Upper lobe of right lung (tissue), 1 donor: ENCODE measurements around the gene SLC9A7. TPM values are rescaled to one million over a fixed set of nuclear protein-coding genes. Genes with fewer than 3 reads are reported as not detected.

Source experiments
- ATAC-seq: fragments of 200-7000 bp; cut with Tn5 transposase; one replicate; pipeline ENCODE4 v1.9.1; 2020; ENCODE audit warnings: mild to moderate bottlenecking, moderate library complexity
- DNase-seq: peaks from one replicate; pipeline ENCODE4 v3.0.0-alpha.2; 2020
- H3K27ac ChIP-seq: fragments of 200-600 bp; one replicate; pipeline ENCODE4 v1.8.0; 2022
- H3K27me3 ChIP-seq: fragments of 200-600 bp; one replicate; pipeline ENCODE4 v1.8.0; 2022; ENCODE audit warnings: mild to moderate bottlenecking
- H3K36me3 ChIP-seq: fragments of 200-600 bp; one replicate; pipeline ENCODE4 v1.8.0; 2022
- H3K4me1 ChIP-seq: fragments of 200-600 bp; one replicate; pipeline ENCODE4 v1.8.0; 2022
- H3K4me3 ChIP-seq: fragments of 200-600 bp; one replicate; pipeline ENCODE4 v1.8.0; 2022; ENCODE audit warnings: mild to moderate bottlenecking
- H3K9me3 ChIP-seq: fragments of 200-600 bp; one replicate; pipeline ENCODE4 v1.8.0; 2022
- CTCF ChIP-seq: fragments of 200-600 bp; IDR thresholded peaks from one replicate; pipeline ENCODE4 v1.8.0; 2022; ENCODE audit warnings: antibody characterized with exemption
- intact Hi-C: fragments of 100-400 bp; cut with DNase I; formaldehyde crosslinking; loops from one replicate; pipeline ENCODE4 v1.11.0; 2022
- total RNA-seq: library from RNA; stranded (reverse); fragmentation: NEBNext Ultra II Directional; extraction: Animal tissue kit (Norgen Biotek cat#: 25700); gene quantifications from one replicate; pipeline ENCODE4 v1.2.1, GENCODE V29; 2021
- donor health status: DM: no; HTN: yes; CAD: no; lungs with severe emphysema.

Gene SLC9A7
- total RNA-seq, 1 donor from 2014 or later, result 8.8 TPM

GRCh38 chrX:46715997-46716396, 42.9 kb downstream of the SLC9A7 start:
- ATAC-seq (no peak), DNase-seq (no peak)
- no peaks in the 10 kb centered on the region for H3K27me3 ChIP-seq
- TF ChIP-seq CTCF, result no peak
- no peaks in the 10 kb centered on the region for H3K9me3 ChIP-seq
- H3K36me3 ChIP-seq, result no peaks in the 10 kb centered on the region
- no peaks in the 10 kb centered on the region for H3K4me1 ChIP-seq
- no peak overlapping the region for H3K27ac ChIP-seq
- no peak overlapping the region for H3K4me3 ChIP-seq
- intact Hi-C loops, result no loop called here

- Histone ChIP-seq H3K27me3 (no peaks in the 10 kb centered on the region), H3K27ac (no peak overlapping the region), H3K4me1 (no peaks in the 10 kb centered on the region), H3K36me3 (no peaks in the 10 kb centered on the region), H3K4me3 (no peak overlapping the region), H3K9me3 (no peaks in the 10 kb centered on the region)
- DNase-seq, result no peak
- no peak for TF ChIP-seq CTCF
- no peak for ATAC-seq
- intact Hi-C loops, result no loop called here
These were observed 43.4 kb downstream of the SLC9A7 start for GRCh38 chrX:46715530-46715929.

- no peaks in the 10 kb centered on the region for H3K9me3 ChIP-seq
- ATAC-seq, result no peak
- H3K4me1 ChIP-seq, result no peaks in the 10 kb centered on the region
- no peak for DNase-seq
- TF ChIP-seq CTCF, result no peak
- no peak overlapping the region for H3K27ac ChIP-seq
- intact Hi-C loops, result no loop called here
- H3K27me3 ChIP-seq, result no peaks in the 10 kb centered on the region
- H3K4me3 ChIP-seq, result no peak overlapping the region
- H3K36me3 ChIP-seq, result no peaks in the 10 kb centered on the region
These were observed 45.0 kb downstream of the SLC9A7 start for GRCh38 chrX:46713672-46714490.

- no peaks in the 10 kb centered on the region for H3K27me3 ChIP-seq
These were observed 46.2 kb downstream of the SLC9A7 start for GRCh38 chrX:46712764-46713163.

GRCh38 chrX:46710927-46711623, 47.8 kb downstream of the SLC9A7 start:
- Histone ChIP-seq H3K27me3 (no peaks in the 10 kb centered on the region), H3K4me1 (no peaks in the 10 kb centered on the region), H3K36me3 (no peaks in the 10 kb centered on the region), H3K4me3 (no peak overlapping the region), H3K27ac (no peak overlapping the region), H3K9me3 (no peaks in the 10 kb centered on the region)
- intact Hi-C loops, result no loop called here
- DNase-seq (no peak), ATAC-seq (no peak)
- TF ChIP-seq CTCF, result no peak

More at GRCh38 chrX:46712764-46713163, 46.2 kb downstream of the SLC9A7 start:
- intact Hi-C loops, result no loop called here
- Histone ChIP-seq H3K9me3 (no peaks in the 10 kb centered on the region), H3K4me3 (no peak overlapping the region), H3K27ac (no peak overlapping the region), H3K36me3 (no peaks in the 10 kb centered on the region), H3K4me1 (no peaks in the 10 kb centered on the region)
- no peak for TF ChIP-seq CTCF
- DNase-seq (no peak), ATAC-seq (no peak)
